Activated CD4-positive, alpha-beta T cell treated with anti-CD3 and anti-CD28 coated beads, Interleukin-2, amount 50 U/mL, for 16 hours (primary cell): Measurements from ENCODE around the gene DGCR2.
"Not testable (repeated sequence)": the region's sequence is repeated elsewhere in the genome, so short reads cannot be mapped to it uniquely, and the experiment has no call there.

Source experiments
- DNase-seq: peaks from one replicate; pipeline ENCODE4 v3.0.0-alpha.2; 2020

Gene DGCR2

DNA sequence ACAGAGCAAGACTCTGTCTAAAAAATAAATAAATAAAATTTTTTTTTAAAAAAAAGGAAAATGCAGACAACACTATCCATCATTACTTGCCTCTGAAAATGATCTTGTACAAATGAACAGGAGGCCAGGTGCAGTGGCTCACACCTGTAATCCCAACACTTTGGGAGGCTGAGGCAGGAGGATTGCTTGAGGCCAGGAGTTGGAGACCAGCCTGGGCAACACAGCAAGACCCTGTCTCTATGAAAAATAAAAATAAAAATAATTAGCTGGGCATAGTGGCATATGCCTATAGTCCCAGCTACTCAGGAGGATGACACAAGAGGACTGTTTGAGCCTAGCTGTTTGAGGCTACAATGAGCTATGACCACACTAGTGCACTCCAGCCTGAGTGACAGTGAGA, 49.4 kb downstream of the DGCR2 start:
- DNase-seq, result not testable (repeated sequence)

DNA sequence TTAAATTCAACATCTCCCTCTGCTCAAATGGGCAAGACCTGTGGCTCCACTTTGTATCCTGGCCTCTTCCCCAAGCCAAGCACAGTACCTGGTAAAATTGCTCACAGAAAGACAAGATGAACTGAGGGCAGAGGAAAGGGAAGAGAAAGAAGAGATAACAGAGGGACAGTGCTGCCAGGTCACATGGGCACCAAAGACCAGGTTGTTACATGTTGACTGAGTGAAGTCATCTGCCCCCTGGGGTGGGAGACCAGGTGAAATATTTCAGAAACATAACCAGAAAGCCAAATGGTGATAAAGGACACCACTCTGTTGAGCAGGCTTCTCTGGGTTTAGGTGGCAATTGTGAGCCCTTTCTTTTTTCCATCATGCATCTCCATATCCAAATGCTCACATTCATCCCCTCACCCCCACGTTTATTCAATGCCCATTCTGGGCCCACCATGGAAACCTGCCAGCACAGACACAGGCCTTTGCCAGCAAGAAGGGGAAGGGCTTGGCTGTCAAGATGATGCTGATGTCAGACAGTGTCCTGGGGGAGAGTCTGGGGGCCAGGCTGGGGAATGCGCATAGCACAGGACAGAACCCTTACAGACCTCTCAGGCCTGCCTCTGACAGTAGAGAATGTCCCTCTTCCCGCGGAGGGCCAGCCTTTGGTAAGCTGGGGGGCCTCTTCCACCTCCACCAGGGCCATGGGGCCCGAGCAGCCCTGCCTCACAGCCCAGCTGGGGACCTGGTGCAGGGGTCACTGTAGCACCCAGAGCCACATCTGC, 51.6 kb downstream of the DGCR2 start:
- no peak for DNase-seq

- DNase-seq, result no peak
Measured at GRCh38 chr22:19069451-19069850, 52.8 kb downstream of the DGCR2 start.

DNA sequence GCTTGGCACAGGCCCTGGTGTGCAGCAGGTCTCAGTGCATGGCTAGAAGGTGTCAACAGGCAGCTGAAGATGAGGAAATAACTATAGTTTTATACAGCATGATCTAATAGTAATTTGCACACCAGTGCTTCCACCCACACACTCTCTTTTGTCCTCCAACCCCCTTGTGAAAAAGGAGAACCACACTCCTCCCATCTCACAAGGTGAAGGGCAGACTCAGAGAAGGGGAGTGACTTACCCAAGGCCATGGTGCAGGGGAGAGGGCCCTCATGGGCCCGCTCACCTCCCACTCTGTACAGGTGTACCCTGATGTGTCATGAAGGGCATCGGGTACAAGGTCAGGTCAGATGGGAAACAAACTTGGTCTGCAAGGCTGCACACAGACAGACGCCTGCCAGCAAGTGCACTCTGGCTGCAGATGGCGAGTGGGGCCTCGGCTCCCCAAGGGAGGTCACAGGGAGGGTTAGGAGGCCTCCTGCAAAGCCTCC, 53.4 kb downstream of the DGCR2 start:
- no peak for DNase-seq

GRCh38 chr22:19067696-19068348, 54.4 kb downstream of the DGCR2 start:
- no peak for DNase-seq

GRCh38 chr22:19066531-19067271, 55.5 kb downstream of the DGCR2 start:
- no peak for DNase-seq

DNA sequence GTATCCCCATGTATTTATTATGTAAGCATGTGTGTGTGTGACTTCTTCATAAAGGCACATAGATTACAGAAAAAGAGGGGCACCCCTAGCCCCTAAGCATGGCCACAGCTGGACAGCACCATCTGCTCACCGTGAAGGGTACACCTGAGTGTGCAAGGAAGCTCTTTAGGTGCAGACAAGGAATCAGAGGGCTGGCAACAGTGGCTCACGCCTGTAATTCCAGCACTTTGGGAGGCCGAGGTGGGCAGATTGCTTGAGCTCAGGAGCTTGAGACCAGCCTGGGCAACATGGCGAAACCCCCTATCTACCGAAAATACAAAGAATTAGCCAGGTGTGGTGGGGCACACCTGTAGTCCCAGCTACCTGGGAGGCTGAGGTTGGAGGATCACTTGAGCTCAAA, 56.3 kb downstream of the DGCR2 start:
- DNase-seq, result no peak

DNA sequence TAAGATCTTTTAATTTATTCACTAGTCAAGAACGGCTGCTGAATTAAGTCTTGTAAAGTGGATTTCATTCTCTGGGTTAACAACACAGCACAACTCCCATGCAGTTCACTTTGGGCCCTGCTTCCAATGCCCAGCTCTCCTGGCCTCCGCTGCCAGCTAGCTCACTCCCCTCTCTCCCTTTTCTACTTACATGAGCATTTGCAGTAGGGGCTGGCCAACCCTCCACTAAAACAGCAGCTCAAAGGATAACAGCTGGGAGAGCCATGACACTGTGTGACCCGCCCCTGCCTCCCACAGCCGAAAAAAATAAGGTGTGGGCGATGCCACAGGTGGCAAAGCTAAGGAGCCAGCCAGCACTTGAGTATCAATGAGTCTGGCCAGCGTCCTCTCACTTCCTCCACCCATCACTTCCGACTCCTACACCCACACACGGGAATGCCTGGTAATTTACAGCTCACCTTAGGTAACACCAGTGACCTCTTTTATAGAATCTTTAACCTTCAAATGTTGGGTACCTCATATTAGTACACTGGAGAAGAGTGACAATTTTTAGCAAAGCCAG, 56.8 kb downstream of the DGCR2 start:
- no peak for DNase-seq

GRCh38 chr22:19064354-19065054, 57.7 kb downstream of the DGCR2 start:
- DNase-seq, result no peak

GRCh38 chr22:19063581-19064353, 58.4 kb downstream of the DGCR2 start:
- DNase-seq, result no peak

DNA sequence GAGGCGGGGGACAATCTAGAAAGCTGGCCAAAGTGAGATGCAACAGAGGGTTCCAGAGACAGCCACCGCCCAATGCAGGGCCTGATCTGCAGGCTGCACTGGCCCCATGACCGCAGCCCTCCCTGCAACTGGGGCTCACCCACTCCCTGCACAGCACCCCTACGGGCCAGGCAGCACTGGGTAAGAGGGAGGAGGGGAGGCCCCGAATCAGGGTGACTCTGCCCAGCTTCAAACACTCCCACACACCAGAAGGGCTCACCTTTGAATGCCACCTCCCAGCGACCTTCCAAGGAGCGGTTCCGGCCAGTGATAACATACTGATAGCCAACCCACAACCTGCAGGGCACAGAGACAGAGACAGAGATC, 59.3 kb downstream of the DGCR2 start:
- no peak for DNase-seq

- DNase-seq, result no peak
Measured at GRCh38 chr22:19062139-19062942, 59.9 kb downstream of the DGCR2 start.

DNA sequence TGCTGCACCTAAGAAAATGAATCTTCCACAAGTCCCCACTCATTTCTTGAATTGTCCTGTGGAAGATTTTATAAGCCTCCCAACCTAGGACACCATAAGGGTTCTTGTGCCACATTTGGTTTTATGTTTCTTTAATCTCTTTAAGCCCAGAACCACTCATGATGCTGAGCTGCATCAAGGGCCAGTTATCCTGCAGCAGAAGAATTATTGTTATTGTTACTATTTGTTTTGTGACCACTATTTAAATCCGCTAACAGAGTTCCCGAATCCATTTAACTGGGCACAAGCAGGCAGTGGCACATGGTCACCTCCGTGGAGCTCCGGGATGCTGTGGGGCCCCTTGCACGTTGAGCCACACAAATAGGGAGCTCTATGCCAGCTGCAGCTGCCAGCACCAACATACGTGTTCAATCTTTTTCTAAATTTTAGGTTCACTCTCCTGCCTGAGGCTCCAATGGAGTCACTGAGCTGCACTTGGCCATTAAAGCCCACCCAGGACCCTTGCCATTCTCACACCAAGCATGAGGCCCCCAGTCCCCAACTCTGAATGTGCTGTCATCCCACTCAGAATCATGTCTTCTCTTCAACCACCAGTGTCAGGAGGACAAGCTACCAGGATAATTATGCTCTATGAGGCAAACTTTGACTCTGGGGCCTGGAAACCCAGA, 60.6 kb downstream of the DGCR2 start:
- no peak for DNase-seq

- DNase-seq, result no peak
Measured at GRCh38 chr22:19060356-19061009, 61.7 kb downstream of the DGCR2 start.

DNA sequence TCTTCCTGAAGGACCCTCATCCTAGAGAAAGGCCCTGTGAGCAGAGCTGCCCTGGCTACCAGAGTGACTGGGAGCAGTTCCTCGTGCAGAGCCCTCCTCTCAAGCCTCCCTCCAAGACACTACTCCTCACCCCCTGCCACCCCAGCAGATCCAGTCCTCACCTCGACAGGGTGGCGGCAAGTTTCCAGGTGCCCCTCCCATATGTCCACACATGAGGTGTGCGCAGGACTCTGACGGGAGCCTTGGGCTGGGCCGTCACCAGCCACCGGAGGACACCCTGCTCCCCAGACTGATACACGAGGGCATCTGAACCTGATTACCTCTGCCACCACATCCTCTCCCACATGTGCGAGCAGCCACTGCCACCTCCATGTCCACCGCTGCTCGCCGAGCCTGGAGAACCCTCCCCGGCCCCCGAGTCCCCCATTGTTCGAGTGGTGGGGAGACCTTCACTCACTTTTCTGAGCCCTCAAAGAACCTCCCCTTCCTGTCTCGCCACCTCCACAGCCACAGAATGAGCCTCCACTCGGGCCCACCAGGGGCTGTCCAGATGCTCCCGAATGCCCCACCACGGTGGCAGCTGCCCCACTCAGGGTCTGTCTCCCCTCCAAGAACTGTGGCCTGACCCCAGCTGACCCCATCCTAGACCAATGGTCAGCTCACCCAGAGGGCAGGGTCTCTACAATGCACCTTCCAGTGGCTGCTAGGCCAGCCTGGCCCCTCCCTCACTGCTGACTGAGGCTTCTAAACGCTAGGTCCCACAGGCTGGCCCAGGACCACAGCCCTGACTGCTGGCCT, 62.5 kb downstream of the DGCR2 start:
- no peak for DNase-seq

GRCh38 chr22:19058713-19059451, 63.3 kb downstream of the DGCR2 start:
- no peak for DNase-seq

- no peak for DNase-seq
Measured at GRCh38 chr22:19057999-19058491, 64.2 kb downstream of the DGCR2 start.

- DNase-seq, result no peak
Measured at GRCh38 chr22:19057539-19057938, 64.7 kb downstream of the DGCR2 start.
